Measurements from ENCODE around the gene MYH7B. TPM values are rescaled to one million over a fixed set of nuclear protein-coding genes. Genes with fewer than 3 reads are reported as not detected.

MYH7B gene
- total RNA-seq (2022; extraction: Qiagen RNA extraction), result 0.05 to 0.20 TPM (median 0.09 TPM) in 5 replicates

GRCh38 chr20:34955231-34956040 lies at the start of gene MYH7B, which contains the start of gene GSS:
Gene MYH7B, plus strand, starts transcription at chr20:34955868. Its CDS starts 22,138 bp downstream, at chr20:34978006.
Gene GSS, minus strand, starts transcription at chr20:34955806. Its CDS starts 3,954 bp downstream, at chr20:34951852.

Other genes with a start within 250 kb of the MYH7B start
- 17.0 to 20.6 TPM (median 19.3 TPM) in 5 replicates for gene NCOA6, start 130.2 kb upstream of the MYH7B start, total RNA-seq (2022; extraction: Qiagen RNA extraction)
- gene GGT7, start 83.0 kb upstream of the MYH7B start, total RNA-seq (2022; extraction: Qiagen RNA extraction), result 5.7 to 8.2 TPM (median 7.8 TPM) in 5 replicates
- 9.1 to 9.9 TPM (median 9.7 TPM) in 5 replicates for gene ACSS2, start 79.3 kb upstream of the MYH7B start, total RNA-seq (2022; extraction: Qiagen RNA extraction)
- gene GSS, start 62 bp upstream of the MYH7B start, total RNA-seq (2022; extraction: Qiagen RNA extraction), result 55.0 to 61.7 TPM (median 55.7 TPM) in 5 replicates
- gene TRPC4AP, start 136.9 kb downstream of the MYH7B start, total RNA-seq (2022; extraction: Qiagen RNA extraction), result 57.7 to 64.2 TPM (median 61.5 TPM) in 5 replicates
- gene EDEM2, start 191.5 kb downstream of the MYH7B start, total RNA-seq (2022; extraction: Qiagen RNA extraction), result 49.9 to 56.4 TPM (median 55.7 TPM) in 5 replicates
- gene PROCR, start 216.2 kb downstream of the MYH7B start, total RNA-seq (2022; extraction: Qiagen RNA extraction), result 104 to 150 TPM (median 140 TPM) in 5 replicates

Data from A549 treated with AZD2906 at 1 μM for 4 hours (cell line).